Right kidney (tissue), 1 donor: ENCODE results near the gene FNDC3A.
"Not testable (repeated sequence)": the region's sequence is repeated elsewhere in the genome, so short reads cannot be mapped to it uniquely, and the experiment has no call there.

Experiments used
- DNase-seq: peaks from one replicate; pipeline ENCODE4 v3.0.0-alpha.2; 2016

FNDC3A gene

GRCh38 chr13:49137138-49137643 lies 161.5 kb downstream of the FNDC3A start:
- not testable (repeated sequence) for DNase-seq

DNA sequence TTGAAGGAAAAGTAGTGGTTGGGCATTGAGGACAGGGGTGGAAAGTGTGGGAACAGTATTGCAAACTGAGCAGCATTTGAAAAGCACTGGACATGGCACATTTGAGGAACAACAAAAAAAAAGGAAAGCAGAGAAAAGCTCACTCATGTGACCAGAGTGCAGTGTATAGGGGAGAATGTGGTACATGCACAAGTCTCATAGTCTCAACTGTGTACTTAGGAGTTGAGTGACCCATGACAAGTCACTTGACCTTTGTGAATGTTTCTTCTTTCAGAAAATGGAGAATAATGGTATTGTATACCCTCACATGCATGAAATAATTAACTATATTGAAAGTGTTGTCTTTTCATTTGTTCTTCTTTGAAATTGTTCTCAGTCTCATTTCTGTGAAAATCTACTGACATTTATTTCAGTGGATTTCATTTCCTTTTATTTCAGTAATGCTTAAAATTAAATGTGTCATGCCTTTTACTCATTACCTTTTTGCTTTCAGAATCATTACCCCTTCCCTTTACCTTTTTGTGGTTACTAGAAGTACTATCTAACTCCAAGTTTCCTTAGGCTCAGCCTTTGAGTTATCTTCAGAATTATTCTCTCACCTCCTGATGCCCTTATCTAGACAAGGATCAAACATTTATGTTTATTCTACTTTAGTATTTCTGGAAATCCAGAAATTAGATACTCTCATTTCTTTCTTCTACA lies 165.3 kb downstream of the FNDC3A start:
- no peak for DNase-seq

DNA sequence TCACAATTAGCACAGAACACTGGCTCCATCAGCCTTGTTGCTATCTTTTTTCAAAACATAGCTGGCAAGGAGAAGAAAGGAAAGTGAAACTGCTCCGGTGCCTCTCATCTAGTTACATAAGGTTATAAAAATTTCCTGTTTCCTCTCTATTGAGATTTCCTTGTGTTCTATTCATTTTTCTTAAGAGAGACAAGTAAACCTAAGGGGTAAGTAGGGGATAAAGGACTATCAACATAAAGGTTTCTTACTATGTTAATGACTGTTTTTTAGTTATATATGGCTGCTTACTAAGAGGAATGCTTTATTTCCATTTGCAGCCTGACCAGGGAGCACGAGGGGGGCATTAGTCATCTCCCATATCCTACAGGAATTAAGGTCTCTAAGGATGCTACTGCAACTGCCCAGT lies 171.2 kb downstream of the FNDC3A start:
- DNase-seq, result no peak

GRCh38 chr13:49148405-49148804 lies 172.7 kb downstream of the FNDC3A start:
- DNase-seq, result no peak

GRCh38 chr13:49157955-49158584 lies 182.4 kb downstream of the FNDC3A start:
- not testable (repeated sequence) for DNase-seq

DNA sequence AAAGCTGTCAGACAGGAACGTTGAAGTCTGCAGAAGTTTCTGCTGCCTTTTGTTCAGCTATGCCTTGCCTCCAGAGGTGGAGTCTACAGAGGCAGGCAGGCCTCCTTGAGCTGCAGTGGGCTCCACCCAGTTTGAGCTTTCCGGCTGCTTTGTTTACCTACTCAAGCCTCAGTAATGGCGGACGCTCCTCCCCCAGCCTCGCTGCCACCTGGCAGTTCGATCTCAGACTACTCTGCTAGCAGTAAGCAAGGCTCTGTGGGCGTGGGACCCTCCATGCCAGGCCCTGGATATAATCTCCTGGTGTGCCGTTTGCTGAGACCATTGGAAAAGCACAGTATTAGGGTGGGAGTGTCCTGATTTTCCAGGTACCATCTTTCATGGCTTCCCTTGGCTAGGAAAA lies 187.4 kb downstream of the FNDC3A start:
- DNase-seq, result not testable (repeated sequence)

GRCh38 chr13:49164712-49165111 lies 189.0 kb downstream of the FNDC3A start:
- DNase-seq, result no peak

- DNase-seq, result no peak
Observed at GRCh38 chr13:49165798-49166752, 190.4 kb downstream of the FNDC3A start.

GRCh38 chr13:49171359-49171758 lies 195.6 kb downstream of the FNDC3A start:
- no peak for DNase-seq

GRCh38 chr13:49183672-49184325 lies 208.1 kb downstream of the FNDC3A start:
- DNase-seq, result no peak

GRCh38 chr13:49184621-49185020 lies 208.9 kb downstream of the FNDC3A start:
- no peak for DNase-seq

DNA sequence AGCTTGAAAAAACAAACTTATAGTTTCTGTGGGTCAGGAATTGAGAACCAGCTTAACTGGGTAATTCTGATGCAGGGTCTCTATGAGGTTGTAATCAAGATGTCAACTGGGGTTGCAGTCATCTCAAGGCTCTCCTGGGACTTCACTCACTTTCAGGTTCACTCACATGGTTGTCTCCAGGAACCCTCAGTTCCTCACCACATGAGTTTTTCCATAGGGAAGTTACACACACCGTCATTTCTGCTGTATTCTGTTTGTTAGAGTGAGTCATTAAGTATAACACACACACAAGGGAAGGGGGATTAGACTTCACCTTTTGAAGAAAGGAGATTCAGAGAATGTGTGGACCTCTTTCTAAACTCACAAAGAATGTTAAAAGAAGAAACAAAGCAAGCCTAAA lies 209.6 kb downstream of the FNDC3A start:
- no peak for DNase-seq

- no peak for DNase-seq
Observed at GRCh38 chr13:49190901-49191300, 215.2 kb downstream of the FNDC3A start.

- DNase-seq, result no peak
Observed at GRCh38 chr13:49206641-49207040, 230.9 kb downstream of the FNDC3A start.

GRCh38 chr13:49208619-49209018 lies 232.9 kb downstream of the FNDC3A start:
- no peak for DNase-seq

DNA sequence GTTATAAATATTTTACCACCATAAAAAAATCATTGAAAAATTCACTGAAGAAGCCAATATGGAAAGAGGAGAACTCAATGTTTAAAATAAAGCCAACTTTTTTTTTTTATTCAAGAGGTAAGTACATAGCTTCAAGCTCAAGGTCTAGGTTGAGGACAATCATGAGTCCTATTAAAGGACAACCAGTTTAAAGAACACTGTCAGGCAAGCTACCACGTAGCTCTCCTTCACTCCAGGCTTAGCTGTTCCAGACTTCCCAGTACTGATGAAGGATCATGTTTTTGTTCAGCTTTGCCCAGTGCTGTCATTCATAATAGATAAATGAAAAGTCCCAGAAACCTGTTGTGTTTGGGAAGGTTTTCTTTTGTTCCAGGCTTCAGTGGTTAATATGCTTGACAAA lies 234.4 kb downstream of the FNDC3A start:
- no peak for DNase-seq

DNA sequence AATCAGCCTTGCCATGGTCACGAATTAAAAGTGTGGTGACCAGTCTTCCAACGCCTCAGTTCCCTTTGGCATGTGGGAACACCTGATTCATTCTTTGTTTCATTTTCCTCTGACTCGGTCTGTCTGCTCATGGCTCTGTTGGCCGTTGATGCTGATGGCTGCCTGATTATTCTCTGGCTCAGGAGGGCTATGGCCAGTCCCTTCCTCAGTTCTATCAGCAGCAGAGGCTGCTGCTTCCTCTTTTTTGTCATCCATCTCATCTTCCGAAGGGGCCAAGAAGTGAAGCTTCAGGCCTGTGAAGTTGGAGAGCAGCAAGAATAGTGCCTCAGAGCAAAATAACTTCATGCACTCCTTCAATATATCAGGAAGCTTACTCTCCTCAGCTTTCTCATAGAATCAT lies 235.0 kb downstream of the FNDC3A start:
- DNase-seq, result no peak

- no peak for DNase-seq
Observed at GRCh38 chr13:49213539-49213938, 237.8 kb downstream of the FNDC3A start.

DNA sequence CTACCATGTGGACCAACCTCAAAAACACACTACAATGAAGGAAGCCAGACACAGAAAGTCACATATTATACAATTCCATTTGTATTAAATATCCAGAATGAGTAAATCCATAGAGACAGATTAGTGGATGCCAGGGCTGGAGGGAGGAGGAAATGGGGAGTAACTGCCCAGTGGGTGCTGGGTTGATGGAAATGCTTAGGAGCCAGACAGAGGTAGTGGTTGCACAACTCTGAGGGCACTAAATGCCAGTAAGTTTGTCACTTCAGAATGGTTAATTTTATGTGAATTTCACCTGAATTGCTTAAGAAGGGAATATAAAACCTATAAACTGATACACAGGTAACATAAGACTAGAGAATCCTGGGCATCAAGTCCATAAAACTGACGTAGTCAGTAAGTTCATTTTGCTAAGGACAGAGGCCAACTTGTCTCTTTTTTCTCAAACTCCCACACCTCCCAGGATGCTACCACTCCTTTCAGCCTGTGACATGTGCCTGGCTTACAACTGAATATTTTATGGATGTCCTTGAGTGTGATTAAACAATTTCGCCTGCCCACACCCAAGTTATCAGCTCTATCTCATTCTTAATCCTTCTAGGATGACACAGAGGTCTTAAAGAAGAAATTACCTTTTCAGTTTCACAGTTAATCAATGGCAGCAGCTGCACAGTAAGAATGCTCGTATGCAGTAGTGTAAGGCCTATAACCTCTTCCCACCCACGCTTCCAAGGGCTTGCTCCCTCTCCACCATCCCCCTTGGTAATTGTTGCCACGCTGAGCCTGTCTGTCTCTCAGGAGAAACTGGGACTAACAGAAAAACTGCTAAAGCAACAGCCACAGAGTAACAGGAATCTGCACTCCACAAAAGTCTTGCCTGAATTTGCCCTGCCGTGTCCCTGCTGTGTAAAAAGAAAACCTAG lies 238.5 kb downstream of the FNDC3A start:
- no peak for DNase-seq

DNA sequence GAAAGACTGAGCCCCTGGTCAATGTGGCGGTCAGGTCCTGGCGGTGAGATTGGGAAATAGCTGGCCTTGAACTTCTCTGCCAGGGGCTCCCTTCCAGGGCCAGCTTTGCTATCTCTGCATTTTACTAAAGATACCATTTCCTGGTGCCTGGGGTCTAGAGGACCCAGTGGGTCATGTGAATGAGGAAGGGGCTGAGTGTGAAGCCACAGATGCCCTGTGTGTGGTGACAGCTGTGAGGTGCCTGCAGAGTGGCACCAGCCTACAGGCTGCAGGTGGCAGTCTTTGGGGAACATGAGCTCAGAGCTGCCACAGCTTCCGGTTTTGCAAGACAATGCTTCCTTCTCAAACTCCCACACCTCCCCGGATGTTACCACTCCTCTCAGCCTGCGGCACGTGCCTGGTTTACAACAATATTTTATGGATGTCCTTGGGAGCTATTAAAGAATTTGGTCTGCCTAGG lies 239.2 kb downstream of the FNDC3A start:
- DNase-seq, result no peak

- DNase-seq, result no peak
Observed at GRCh38 chr13:49216334-49216733, 240.6 kb downstream of the FNDC3A start.
